NCI-H2171 treated with DMSO at 0.1 percent for 48 hours (cell line): ENCODE results near the gene GPBP1.
A peak's percentile ranks its signal among the peaks of the same experiment; 100 is the strongest.
"Not testable (repeated sequence)": the region's sequence is repeated elsewhere in the genome, so short reads cannot be mapped to it uniquely, and the experiment has no call there.

Experiments
- DNase-seq: peaks from one replicate; lab custom pipeline; 2025; lab: John Stamatoyannopoulos, UW

Gene GPBP1

DNA sequence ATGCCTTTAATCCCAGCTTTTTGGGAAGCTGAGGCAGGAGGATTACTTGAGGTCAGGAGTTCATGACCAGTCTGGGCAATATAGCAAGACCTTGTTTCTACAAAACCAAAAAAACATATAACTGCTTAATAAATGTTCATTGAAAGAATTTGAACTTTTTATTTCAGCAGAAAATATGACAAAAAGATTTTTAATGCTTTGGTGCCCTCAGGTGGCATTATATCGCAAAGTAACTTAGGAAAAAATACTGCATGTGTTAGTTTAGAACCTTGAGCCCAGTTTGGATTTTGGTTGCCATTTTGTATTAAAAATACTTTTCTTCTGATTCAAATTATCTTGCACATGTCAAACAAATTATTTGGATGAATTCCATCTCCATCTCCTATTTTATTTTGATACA lies 103.2 kb downstream of the GPBP1 start:
- DNase-seq = no peak

DNA sequence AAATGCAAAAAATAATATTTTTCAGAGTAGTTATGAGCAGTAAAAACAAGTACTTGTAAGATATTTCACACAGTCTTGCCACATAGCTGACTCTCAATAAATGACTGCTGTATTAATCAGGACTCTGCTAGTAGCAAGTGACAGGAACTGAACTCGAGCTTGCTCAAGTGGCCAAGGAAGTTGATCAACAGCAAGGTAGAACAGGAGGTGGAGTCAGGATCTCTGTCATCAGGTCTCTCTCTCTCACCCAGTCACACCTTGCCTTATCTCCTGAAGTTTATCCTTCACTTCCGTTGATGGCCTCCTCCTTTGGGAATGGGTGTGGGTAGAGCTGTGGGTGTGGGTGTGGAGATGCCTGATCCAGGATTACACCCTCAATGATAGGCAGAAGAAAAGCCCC lies 107.0 kb downstream of the GPBP1 start:
- no peak for DNase-seq

DNA sequence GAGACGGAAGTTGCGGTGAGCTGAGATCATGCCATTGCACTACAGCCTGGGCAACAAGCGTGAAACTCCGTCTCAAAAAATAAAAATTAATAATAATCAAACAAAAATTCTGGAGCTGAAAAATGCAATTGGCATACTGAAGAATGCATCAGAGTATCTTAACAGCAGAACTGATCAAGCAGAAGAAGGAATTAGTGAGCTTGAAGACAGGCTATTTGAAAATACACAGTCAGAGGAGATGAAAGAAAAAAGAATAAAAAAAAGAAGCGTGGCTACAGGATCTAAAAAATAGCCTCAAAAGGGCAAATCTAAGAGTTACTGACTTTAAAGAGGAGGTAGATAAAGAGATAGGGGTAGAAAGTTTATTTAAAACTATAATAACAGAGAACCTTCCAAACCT lies 111.2 kb downstream of the GPBP1 start:
- not testable (repeated sequence) for DNase-seq

DNA sequence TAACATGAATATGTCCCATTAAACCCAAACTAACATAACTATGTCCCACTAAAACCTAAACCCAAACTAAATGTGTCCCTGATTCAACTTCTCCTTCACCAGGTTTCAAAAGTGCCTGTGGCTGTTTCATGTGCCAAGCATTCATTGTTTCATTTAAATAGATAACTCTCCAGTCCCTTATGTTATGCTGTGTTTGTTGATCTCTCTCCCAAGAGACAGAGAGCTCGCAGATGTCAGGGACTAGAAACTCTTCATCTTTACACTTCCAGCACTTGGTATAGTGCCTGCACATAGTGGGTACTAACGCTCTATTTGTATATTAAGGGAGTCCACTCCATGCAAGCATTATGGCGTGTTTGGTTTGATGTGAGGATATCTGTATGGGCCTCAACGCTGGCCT lies 118.0 kb downstream of the GPBP1 start:
- no peak for DNase-seq

DNA sequence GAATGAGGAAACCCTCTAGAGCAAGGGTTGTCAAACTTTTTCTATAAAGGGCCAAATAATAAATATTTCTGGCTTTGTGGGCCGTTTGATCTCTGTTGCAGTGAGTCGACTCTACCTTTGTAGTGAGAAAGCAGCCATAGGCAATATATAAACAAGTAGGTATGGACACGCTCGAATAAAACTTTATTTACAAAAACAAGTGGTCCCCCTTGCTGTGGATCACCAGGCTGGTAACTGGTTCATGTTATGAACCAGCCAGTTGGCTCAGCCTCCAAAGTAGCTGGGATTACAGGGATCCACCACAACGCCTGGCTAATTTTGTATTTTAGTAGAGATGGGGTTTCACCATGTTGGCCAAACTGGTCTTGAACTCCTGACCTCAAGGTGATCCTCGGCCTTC lies 118.5 kb downstream of the GPBP1 start:
- no peak for DNase-seq

DNA sequence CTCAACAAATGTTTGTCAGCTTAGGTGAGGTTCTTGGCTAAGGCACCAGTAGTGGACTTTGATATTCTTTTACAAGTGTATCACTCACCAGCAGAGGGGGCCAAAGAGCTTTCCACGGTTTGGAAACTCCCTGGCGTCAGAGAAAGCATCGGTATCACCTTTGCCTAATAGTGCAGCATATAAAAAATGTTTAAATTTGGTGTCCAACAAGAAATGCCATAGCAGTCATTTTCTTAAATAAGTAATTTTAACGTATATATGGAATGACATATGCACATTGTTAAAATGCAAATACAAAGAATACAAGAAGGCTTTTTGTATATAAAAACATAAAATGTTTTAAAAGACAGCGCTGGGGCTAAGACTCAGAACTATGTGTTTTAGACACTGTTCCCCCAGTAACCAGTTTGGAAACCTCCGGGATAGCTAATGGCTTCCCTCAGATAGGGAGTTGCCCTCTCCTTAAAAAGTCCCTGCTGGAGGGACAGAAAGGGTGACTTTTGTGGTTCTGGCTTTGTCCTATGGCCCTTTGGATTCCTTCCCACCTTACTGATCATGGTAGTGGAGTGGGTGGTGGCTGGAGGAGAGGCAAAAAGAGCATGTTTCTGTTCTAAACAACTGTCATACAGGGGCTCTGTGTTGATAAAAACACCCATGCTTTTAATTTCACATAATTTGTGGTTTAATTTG lies 124.6 kb downstream of the GPBP1 start:
- peak; percentile 65 for DNase-seq

DNA sequence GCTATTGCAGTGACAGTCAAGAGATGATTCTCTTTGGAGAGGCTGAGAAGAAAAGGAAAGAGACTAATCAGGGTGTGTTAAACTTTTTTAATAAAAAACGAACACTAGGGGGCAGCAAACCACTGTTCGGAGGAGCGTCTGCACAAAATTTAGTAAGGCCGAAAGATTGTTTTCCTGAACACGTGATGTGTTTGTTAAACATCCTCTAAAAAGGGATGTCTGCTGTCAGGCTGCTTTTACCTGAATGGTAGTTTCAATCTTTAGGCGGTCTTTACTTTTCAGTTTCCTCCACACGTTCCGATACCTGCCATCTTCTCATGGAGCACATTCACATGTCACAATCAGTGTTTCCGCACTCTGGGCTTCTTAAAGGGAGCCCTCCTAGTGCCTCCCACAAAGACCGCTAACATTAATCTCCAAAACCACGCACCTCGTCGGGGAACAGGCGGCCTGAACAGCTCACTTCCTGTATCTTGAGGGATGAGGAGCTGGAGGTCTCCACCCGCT lies 125.2 kb downstream of the GPBP1 start:
- DNase-seq = peak; percentile 57

DNA sequence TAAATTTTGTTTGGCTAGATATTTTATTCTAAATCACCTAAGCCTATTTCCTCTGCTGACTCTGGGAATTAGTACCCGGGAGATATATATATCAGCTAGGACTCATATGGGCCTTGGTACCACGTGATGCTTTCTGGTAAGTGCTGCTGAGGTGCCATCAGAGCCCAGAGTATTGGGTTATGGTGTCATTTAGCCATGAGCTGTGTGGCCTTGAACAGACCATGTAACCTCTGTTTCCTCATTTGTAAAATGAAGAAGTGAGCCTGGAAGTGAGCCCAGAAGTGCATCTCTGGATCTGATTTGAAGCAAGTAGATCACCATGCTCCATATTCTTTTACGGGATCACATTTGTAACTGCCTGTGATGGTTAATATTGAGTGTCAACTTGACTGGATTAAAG lies 126.1 kb downstream of the GPBP1 start:
- no peak for DNase-seq

DNA sequence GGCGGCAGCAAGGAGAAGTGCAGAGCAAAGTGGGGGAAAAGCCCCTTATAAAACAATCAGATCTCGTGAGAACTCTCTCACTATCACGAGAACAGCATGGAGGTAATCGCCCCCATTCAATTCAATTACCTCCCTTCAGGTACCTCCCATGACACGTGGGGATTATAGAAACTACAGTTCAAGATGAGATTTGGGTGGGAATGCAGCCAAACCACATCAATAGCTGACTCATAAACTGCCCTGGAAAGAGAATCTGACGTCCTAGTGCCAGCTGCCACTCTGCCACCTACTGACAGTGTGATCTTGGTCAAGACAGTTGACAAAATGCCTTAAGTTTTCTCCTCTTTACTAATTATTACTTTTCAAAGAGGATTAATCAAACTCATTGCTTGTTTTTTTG lies 128.3 kb downstream of the GPBP1 start:
- DNase-seq = no peak

DNA sequence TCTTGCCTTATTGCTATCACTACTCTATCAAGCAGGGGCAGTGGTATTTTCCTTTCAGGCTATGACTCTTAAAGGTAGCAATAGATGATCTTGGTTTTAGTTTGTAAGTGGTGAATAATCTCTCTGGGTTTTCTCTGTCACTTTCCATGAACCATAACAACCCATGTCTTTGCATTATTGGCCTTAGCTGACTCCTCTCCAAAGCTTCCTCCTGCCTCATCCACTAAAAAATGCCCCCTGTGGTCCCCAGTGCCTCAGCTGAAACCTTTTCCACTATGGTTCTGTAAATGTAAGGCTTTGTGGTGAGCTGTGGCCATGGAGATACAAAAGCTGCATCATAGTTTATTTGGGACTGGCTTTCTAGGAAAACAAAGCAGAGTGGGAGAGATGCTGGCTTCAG lies 128.8 kb downstream of the GPBP1 start:
- DNase-seq = no peak

DNA sequence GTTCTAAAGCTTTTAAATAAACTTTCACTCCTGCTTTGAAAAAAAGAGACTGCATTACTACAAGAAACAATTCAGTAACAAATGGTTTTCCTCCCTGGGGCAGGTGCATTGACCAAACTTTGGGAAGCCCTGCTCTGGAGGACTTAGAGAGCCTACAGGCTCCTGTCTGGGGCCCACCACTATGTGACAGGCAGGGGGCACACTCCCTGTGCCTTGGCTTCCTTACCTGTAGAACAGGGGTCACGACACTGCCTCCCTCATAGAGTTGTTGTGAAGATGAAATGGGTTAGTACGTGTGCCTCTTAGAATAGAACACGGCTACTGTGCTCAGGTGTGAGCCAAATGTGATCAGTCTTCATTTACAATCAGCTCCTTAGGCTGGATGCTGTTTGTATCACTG lies 130.1 kb downstream of the GPBP1 start:
- DNase-seq = no peak

DNA sequence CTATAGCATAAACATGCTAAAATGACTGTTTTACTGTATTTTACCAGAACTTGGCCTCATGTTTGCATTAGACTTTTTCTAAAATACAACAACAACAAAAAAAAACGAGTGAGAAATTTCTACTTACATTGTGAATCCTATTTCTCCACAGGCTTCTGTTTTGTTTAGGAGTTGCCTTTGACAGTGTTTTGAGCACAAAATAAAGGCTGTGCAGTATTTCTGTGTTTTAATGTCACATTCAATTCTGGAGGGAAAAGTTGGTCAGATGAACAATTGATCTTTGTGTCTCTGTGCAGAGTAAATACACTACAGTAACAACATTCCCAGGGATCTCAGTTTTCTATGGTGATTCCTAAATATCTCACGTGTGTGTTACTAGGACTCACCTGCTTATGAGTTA lies 131.1 kb downstream of the GPBP1 start:
- DNase-seq = no peak

DNA sequence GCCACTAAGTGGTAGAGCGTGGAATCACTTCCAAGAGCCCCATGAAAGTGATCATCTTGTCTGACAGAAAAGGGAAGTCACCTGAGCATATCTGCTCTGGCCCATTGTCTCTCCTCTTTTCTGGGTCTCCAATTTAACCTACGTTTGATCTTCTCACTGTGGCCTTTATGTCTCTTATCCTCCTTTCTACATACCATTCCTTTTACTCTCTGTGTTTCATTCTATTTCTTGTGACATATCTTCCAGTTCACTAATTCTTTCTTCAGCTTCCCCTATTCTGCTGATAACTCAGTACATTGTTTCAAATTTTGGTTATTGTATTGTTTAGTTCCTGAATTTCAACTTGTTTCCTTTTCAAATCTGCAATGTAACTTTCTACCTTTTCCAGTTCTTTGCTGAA lies 132.5 kb downstream of the GPBP1 start:
- no peak for DNase-seq

DNA sequence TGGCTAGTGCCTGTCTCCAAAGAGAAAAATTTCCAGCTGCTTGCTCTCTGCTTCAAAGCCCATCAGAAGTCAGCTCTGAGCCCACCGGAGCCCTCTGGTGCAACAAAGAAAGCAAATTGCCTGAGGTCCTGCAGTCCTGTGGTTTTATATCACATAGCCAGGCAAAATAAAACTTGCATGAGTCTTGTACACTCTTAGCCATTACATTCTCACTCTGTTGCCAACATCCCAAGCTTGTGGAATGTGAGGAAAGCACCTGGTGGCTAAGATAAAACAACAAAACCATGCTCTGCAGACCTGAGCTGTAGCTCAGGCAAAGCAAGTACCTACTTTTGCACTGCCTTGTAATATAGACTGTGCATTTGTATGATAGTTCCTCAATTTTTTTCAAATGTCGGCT lies 133.7 kb downstream of the GPBP1 start:
- DNase-seq = no peak

DNA sequence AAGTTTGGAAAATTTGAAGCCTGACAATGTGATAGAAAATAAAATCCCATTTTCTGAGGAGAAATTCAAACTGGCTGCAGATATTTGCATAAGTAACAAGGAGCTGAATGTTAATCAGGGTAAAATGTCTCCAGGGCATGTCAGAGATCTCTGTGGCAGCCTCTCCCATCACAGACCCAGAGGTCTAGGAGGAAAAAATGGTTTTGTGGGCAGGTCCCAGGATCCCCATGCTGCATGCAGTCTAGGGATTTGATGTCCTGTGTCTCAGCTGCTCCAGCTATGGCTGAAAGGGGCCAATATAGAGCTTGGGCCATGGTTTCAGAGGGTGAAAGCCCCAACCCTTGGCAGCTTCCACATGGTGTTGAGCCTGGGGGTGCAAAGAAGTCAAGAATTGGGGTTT lies 135.2 kb downstream of the GPBP1 start:
- DNase-seq = not testable (repeated sequence)

DNA sequence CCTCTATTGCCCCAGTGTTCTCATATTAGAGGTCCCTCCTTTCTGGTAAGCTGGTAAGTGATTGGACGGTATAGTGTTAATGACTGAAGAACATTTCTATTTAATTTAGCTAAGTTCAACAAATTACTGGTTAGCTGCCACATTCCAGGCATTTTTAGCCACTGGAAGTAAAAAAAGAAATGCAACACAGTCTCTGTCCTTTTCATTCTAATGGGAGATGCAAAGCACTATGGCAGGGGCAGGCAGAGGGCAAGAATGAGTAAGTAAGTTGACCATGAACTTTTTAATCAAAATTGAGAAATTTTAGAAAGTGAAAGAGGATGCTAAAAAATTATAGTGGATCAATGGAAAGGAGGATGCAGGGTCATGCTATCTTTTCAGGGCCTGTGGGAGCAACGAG lies 137.4 kb downstream of the GPBP1 start:
- no peak for DNase-seq

DNA sequence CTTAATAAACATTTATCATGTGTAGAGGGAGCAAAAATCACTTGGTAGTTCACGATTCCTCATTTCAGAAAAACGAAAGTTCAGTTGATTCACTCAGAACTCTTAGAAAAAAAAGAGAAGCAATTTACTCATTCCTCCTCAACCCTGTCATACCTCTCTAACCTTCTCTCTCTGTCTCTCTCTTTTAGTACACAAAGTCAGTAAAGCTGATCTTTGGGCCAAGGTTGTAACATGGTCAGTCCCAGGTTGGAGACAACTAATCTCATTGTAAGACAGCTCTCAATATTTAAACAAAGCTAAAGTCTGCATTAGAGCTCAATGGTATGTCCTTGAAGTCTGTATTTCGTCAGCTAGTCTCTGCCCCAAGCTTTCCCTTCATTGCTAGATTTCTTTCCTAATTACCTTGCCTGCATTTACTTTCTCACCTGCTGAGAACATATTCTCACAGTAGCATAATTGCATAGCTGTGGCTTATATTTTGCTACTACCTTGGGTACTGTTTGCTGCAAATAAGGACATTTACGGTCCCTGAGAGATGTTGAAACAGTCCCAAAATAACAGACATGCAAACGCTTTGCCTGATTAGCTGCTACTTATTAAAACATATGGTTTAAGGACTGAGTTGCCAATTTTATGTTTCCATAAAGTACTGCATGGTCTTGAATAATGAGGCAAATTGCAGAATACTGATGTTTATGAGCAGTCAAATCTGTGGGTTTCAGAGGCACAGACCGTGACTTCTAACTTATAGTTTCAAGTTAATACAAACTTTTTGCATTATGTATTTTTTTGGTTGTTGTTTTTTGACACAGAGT lies 138.3 kb downstream of the GPBP1 start:
- no peak for DNase-seq

DNA sequence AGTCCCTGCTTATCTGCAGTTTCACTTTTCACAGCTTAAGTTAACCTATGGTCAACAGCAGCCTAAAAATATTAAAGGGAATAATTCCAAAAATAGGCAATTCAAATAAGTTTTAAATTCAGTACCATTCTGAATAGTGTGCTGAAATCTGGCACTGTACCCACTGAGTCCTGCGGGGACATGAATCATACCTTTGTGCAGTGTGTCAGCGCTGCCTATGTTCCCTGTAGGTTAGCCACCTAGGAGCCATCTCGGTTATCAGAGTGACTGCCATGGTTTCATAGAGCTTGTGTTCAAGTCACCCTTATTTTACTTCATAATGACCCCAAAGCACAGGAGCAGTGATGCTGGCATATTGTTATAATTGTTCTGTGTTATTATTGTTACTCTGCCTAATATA lies 139.9 kb downstream of the GPBP1 start:
- DNase-seq = no peak
